NCI-H1694 treated with DMSO at 0.1 percent for 48 hours (cell line): ENCODE data around the gene PHIP.
"Not testable (repeated sequence)": the region's sequence is repeated elsewhere in the genome, so short reads cannot be mapped to it uniquely, and the experiment has no call there.

Source experiments
- DNase-seq: peaks from one replicate; lab custom pipeline; 2025; lab: John Stamatoyannopoulos, UW

The PHIP gene

DNA sequence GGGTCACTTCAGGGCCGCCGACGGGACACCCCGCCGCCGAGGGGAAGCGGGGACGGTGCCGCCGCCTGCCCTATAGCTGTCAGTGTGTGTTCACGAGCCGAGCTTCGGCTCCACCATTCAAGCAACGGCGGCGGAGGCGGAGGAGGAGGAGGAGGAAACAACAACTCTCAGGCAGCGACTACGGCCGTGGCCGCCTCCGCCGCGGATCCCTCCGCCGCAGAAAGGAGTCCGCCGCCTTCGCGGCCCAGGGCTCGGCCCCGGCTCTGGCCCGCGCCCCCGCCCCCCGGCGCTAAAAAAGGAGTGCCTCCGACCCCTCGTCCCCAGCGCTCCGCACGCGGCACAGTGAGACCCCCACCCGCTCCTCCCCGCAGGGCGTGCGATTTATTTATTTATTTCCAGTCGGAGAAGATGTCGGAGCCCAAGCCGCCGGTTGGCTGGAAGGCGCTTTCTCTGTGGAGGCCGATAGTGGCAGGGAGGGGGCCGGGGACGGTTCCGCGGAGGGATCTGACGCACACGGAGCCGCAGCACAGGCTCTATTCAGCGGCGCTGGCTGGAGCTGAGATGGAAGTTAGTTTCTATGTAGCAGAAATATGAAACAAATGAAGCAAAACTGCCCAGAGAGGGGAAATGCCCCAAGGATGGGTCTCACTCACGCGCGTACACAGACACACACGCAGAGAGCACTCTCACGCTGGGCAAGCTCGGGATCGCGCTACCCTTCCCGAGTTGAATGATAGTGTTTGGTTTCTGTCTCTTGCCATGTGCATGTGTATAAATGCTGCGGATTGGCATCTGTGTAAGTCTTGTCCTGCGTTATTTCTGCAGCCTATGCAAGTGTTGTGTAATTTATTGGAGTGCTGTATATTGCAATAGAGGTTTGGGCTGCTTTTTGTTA is at the start of gene PHIP:
TSS of gene PHIP (minus strand) at position 180 of the 895 bp plus-strand sequence. CDS start 186 bp downstream, outside the sequence.
- peak; percentile 93 for DNase-seq

DNA sequence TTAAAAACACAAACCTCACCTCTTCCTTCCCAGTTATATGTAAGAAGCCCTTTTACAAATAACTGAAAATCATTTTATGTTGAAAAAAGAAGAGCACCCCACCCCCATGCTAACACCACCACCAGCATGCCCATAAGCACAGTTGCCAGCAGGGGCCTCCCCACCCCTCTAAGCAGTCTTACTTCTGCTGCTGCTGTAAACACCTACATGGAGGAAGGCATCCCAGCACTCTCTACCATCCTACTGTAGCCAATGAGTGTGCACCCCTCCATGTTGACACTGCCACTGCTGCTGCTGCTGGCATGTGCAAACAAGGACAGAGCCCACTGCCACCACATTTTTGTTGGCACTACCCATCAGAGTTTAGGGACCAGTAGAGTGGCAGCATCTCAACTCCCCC is 49.6 kb upstream of the PHIP start:
- no peak for DNase-seq

DNA sequence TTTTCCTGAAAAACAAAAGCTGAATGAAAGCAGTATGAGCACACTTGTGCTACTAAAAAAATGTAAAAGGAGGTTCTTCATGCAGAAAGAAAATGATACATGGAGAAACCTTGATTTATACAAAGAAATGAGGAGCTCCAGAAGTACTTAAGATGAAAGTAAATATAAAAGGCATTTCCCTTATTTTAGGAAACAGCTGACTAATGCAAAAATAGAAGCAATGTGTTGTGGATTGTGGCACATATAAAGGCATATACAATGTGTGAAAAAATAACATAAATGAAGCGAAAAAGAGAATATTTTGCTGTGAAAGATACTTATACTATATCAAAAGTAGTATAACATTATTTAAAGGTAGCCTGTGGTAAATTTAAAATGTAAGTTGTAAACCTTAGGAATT is 41.2 kb upstream of the PHIP start:
- no peak for DNase-seq

DNA sequence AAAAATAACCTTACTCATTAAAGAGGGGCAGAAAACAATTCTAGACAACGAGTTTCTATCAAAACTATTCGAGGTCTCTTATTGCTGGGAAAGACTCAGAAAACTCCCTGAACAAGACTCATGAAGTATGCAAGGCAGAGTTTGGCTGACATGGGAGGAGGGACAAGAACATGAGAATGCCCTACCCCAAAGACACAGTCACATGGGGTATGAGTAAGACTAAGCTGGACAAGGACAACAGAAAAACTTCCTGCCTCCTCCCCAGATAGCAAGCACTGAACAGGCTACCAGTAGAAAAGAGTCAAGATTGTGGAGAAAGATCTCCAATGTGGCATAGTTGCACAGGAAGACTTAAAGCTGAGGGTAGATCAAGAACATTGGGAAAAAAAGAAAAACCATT is 39.7 kb upstream of the PHIP start:
- no peak for DNase-seq

DNA sequence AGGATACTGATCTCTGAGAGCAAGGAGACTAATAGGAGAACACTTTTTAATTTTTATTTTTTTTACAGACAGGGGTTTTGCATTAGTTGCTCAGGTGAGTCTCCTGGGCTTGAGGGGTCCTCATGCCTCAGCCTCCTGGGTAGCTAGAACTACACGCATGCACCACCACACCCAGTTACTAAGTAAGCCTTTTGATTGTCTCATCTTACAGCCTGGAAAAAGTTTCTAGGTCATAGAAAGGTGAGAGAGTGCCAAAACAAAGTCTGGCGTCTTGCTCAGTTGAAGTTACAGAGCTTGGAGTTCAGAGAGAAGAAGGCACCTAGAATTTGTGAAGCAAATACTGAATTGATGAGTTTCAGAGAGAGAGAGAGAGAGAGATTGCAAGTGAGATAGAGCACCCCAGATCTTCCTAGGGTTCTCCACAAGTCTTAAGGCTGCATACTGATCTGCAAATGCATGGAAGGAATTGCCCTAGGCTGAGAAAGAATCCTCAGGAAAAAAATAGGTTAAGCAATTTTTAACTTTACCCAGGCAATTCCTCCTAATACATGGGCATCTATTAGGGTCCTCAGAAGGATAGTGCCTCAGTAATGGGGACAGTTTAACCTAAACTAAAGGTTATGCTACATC is 37.6 kb upstream of the PHIP start:
- DNase-seq: no peak

DNA sequence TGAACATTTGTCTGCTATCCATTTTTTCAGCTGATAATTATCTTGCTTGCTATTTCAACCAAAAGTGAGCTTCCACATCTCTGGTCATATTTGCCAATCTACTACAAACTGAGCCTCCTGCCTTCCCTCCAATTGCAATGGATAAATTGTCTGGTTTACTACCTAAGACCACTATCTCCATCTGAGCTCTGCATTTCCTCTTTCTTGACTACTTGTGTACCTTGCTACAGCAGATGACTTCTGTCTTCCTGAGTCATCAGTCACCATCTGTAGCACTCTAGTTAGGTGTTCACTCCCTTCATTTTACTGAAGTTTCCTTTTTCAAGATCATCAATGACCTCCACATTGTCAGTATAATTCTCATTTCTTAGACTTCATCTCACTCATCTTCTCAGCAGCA is 33.5 kb upstream of the PHIP start:
- no peak for DNase-seq

DNA sequence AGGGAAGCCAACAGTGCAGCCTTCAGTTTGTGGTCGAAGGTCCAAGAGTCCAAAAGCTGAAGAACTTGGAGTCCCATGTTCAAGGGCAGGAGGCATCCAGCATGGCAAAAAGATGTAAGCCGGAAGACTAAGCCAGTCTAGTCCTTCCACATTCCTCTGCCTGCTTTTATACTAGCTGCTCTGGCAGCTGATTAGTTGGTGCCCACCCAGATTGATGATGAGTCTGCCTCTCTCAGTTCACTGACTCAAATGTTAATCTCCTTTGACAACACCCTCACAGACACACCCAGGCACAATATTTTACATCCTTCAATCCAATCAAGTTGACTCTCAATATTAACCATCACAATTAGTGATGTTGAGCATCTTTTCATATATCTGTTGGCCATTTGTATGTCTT is 23.1 kb upstream of the PHIP start:
- no peak for DNase-seq

DNA sequence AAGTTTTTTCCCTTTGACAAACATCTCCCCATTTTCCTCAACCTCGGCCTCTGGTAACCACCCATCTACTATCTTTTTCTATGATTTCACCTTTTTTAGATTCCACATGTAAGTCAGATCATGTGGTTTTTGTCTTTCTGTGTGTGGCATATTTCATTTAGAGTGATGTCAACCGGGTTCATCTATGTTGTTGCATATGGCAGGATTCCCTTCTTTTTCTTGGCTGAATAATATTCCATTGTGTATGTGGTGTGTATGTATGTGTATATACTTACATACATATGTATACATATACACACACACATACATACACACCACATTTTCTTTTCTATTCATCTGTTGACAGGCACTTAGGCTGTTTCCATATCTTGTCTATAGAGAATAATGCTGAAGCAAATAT is 22.2 kb upstream of the PHIP start:
- DNase-seq: no peak

DNA sequence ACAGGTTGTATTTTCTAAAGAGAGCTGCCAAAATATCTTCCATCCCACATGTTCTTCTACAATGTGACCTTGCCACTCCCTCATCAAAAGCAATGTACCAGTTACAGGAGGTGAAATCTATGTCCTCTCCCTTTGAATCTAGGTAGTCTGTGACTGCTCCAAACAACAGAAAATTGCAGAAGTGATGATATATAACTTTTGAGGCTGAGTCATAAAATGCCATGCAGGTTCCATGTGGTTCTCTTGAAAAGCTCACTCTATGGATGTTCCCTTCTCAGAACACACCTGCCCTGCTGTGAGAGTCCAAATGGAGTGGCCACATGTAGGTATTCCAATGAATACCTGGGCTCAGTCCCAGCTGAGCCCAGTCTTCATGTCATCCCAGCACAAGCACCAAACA is 16.9 kb upstream of the PHIP start:
- no peak for DNase-seq

DNA sequence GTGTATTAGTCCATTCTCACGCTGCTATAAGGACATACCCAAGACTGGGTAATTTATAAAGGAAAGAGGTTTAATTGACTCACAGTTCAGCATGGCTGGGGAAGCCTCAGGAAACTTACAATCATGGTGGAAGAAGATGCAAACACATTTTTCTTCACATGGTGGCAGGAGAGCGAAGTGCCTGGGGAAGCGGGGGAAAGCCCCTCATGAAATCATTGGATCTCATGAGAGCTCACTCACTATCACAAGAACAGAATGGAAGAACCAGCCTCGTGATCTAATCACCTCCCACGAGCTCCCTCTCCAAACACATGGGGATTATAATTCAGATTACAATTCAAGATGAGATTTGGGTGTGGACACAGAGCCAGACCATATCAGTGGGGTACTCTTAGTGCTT is 13.7 kb upstream of the PHIP start:
- DNase-seq: not testable (repeated sequence)

DNA sequence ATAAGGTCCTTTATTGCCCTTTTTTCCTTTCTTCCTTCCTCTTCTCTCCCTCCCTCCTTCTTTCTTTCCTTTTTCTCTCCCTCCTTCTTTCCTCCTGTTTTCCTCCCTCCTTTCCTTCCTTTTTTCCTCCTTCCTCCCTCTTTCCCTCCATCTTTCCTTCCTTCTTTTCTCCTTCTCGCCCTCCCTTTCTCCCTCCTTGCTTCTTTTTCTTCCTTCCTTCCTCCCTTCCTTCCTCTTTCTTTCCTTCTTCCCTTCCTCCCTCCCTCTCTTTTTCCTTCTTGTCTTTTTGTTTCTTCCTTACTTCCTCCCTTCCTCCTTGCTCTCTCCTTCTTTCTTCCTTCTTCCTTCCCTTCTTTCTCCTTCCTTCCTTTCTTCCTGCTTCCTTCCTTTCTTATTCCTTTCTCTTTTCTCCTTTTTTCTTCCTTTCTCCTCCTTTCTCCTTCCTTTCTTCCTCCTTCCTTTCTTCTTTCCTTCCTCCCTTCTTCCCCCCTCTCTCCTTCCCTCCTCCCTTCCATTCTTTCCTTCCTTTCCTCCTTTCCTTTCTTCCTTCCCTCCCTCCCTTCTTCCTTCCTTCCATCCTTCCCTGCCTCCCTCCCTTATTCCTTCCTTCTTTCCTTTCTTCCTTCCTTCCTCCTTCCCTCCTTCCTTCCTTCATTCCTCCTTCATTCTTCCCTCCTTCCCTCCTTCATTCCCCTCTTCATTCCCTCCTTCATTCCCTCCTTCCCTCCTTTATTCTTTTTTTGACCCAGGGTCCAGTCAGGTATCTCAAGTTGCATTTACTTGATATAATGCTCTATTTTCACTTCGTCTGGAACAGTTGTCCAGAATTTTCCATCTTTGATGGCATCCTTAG is 11.7 kb upstream of the PHIP start:
- no peak for DNase-seq

DNA sequence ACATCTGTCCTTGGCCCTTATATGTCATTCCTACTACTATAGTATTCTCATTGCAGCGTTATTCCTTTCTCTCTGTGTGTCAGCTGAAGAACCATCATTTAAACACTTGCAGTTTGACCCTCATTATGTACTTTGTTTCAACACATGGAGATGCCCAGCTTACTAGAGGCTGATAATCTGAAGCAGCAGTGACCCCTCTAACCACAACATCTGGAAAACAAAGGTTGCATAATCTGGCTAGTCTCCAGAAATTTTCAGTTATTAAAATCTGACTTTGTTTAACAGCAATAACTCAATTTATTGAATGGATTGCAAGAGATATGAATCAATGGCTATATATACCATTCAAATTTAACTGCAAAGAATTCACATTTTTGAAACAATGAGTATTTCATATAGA is 6.6 kb upstream of the PHIP start:
- DNase-seq: no peak

DNA sequence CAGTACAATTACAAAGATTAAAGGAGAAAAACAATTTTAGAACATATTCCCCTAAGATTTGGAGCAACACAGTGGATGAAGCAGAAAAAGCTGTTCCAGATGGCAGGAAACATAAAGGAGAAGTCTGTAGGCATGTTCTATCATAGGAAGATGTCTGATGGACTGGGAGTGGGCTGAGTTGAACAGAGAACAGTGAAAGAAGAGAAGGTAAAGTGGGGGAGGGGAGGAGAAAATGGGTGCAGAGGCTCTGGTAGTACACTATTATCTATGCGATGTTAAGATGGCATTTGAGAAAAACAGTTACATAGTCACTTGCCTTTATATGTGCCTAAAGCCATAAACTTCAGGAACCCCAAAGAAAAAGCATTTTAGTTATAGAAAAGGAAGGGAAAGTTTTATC is 4.2 kb upstream of the PHIP start:
- DNase-seq: no peak

DNA sequence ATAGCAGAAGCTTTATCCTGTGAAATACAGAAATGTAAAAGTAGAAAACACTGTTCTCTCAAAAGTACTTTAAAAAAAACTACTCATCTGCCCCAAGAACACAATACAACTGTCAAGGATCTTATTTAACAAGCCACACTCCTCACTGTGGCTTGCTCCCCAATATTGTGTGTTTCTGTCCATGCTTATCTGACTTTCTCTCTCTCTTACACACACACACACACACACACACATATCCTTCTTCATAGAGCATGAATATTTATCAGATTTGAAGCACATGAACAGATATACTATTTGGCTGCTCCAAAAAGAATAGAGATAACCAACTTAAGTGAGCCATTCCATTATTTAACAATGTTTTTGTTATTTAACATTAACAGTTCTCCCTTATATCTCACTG is 3.6 kb upstream of the PHIP start:
- DNase-seq: no peak

DNA sequence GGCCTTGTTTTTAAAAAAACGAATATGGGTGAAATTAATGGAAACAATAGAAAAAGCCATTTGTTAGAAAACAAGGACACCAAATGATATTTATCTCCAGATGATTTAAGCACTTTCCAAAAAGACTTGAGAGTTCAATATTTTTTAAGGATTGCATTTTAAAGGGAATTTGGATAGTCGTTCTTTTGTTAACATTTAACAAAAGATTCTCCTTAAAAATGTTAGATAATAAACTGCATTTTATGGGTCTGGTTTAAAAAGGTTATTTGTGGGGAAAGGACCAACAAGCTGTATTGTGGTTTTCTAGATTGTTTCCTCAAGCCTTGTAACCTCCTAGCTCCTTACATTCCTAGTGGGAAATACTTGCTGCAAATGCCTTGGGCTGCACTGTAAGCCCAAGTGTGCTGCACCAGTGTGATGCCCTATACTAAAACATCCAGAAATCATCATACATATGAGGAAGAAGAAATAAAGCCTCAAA is 1.5 kb upstream of the PHIP start:
- peak; percentile 16 for DNase-seq

DNA sequence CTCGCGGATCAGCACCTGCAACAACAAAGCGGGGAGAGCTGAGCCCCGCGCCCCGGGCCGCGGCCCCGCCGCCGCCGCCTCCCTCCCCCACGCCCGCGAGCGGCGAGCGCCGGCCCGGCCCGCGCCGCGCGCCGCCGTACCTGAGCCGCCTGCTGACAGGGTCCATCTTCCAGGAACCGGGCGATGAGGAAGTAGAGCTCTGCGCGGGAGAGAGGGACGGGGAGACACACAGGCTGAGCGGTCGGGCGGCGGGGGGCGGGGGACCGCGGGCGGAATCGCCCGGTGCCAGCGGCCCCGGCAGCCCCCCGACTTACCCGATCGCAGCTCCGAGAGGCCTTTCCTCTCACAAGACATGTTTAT is 359 bp downstream of the PHIP start:
- DNase-seq: no peak

DNA sequence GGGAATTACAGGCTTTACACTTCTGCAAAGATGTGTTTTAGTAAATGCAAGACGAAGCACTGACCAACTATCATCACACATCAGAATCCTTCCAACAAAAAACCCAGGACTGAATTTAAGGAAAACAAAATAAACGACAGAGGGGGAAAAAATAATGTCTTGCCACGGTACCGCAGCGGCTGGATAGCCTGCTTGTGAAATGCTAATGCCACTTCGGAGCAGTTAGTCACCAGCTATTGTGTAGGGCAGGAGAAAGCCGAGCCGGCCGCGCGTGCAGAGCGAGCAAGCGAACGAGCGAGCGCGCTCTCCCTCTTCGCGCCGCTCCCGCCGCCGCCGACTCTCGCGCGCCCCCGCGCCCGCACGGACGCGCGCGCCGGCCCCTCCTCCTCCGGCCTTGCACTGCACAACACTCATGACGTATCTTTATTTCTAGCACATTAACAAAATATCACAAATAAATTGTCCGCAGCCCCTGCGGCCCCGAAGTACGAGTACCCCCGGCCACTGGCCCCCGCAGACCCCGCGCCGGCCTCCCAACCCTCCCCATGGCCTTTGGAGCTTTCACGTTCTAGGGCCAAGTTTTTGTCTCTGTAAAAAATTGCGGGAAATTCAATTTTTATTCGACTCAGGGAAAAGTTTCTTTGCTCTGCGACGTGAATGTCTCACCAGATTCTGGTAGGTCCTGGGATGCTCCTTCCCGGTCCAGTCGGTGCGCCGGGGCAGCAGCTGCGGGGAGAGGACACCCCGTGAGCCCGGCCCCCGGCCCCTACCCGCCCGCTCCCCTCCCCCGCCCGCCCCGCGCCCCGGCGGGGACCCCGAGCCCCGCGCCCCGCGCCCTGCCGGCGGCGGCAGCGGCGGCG is 1.0 kb downstream of the PHIP start:
- DNase-seq: peak; percentile 70

DNA sequence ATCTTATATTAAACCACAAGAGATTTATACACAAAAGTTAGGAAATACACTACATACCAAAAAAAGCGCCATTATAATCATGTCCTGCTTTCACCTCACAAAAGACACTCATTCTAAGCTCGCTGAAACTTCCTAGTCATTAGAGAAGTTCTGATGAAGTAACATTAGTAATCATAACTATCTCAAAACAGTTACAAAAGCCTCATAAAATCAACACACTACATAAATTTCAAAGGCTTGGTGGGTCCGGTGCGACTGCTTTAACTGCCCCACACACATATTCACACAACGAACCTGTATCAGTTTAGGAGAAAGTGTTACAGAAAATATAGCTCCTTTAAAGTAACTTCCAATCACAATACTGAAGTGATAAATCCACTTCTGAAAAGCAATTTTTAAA is 1.9 kb downstream of the PHIP start:
- no peak for DNase-seq

DNA sequence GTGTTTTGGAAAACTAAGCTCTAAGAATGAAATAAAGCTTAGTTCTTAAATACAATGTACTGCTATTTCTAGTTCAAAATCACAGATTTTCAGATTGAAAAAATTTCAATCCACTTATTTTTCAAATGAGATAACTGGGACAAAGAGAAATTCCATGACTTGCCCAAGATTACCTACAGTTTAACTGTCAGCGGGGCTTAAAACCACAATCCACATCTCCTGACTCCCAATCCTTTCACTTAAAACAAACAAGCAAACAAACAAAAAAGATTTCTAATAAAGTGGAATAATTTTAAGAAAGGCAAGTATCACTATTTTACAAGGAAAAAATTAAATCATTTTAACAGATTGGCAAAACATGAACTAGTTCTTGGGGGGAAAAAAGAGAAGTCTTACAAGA is 4.2 kb downstream of the PHIP start:
- no peak for DNase-seq

DNA sequence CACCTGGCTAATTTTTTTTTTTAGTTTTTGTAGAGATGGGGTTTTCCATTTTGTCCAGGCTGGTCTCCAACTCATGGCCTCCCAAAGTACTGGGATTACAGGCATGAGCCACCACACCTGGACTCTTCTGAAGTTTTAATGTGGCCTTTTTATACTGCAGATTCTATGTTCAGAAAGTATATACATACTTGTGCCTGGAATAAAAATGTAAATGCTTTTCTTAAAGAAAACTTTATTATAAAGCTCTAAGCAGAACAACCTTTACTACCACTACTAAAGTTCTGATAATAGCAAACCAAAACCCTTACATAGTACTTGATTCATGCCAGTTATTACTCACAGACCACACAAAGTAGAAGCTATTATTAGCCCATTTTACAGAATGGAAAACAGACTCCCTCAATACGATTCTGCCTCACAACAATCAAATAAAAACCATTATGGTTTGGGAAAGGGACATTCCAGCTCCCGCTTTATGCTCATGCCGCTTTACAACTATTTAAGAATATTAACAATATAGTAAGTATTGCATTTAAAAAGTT is 5.3 kb downstream of the PHIP start:
- no peak for DNase-seq

DNA sequence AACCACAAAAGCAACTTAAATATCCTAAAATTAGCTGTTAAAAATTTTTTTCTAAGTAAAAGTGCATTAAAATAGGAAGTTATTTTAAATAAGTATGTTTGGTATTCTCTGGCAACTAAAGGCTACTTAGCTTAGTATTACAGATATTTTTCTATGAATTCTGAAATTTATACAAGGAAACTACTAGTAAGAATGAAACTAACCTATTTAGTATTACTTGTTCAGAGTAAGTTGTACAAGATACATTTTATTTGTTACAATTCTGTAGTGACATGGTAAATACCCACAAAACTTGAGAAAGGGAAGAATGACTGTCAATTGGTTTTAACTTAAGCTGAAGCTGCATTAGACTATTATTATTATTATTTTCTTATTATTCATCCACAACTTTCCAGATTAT is 6.5 kb downstream of the PHIP start:
- no peak for DNase-seq
